Measurements from ENCODE around the gene CAPN2.

GRCh38 chr1:223793716-223794115 lies 81.4 kb downstream of the CAPN2 start:
- TF ChIP-seq POLR2A (IDR thresholded peaks at IDR 0.05) (no peak), POLR2AphosphoS5 (IDR thresholded peaks at IDR 0.05) (no peak), CTCF (IDR thresholded peaks at IDR 0.05) (no peak), EP300 (IDR thresholded peaks at IDR 0.05) (no peak)

Data from suprapubic skin (tissue), 4 donors.